NCI-H345 (cell line): ENCODE results near the gene CHMP2A.

ENCODE experiments used
- DNase-seq: peaks from one replicate; lab custom pipeline; 2025; lab: John Stamatoyannopoulos, UW

The CHMP2A gene

GRCh38 chr19:58569943-58570670 is 15.2 kb upstream of the CHMP2A start:
- DNase-seq = no peak

GRCh38 chr19:58569191-58569942 is 14.5 kb upstream of the CHMP2A start:
- DNase-seq = no peak

- no peak for DNase-seq
Observed at GRCh38 chr19:58568453-58569130, 13.7 kb upstream of the CHMP2A start.

- DNase-seq = no peak
Observed at GRCh38 chr19:58566989-58567388, 12.1 kb upstream of the CHMP2A start.

GRCh38 chr19:58563823-58564222 is 8.9 kb upstream of the CHMP2A start:
- no peak for DNase-seq

- no peak for DNase-seq
Observed at GRCh38 chr19:58563034-58563573, 8.2 kb upstream of the CHMP2A start.

GRCh38 chr19:58562122-58563033 is 7.5 kb upstream of the CHMP2A start:
- no peak for DNase-seq

GRCh38 chr19:58561373-58562121 is 6.6 kb upstream of the CHMP2A start:
- no peak for DNase-seq

- no peak for DNase-seq
Observed at GRCh38 chr19:58560921-58561320, 6.0 kb upstream of the CHMP2A start.

- no peak for DNase-seq
Observed at GRCh38 chr19:58560007-58560887, 5.3 kb upstream of the CHMP2A start.

- DNase-seq = no peak
Observed at GRCh38 chr19:58559275-58560006, 4.5 kb upstream of the CHMP2A start.

- no peak for DNase-seq
Observed at GRCh38 chr19:58558623-58559274, 3.8 kb upstream of the CHMP2A start.

GRCh38 chr19:58558066-58558622 is 3.2 kb upstream of the CHMP2A start, which contains the start of gene UBE2M:
Gene UBE2M, minus strand, starts transcription at chr19:58558611. Its CDS starts 230 bp downstream, at chr19:58558381.
- DNase-seq = no peak

GRCh38 chr19:58557221-58558065 is 2.5 kb upstream of the CHMP2A start:
- DNase-seq = no peak

GRCh38 chr19:58556622-58557220 is 1.8 kb upstream of the CHMP2A start:
- no peak for DNase-seq

GRCh38 chr19:58555920-58556621 is 1.2 kb upstream of the CHMP2A start:
- DNase-seq = no peak
